ENCODE results near the gene DNAAF2.

Gene DNAAF2

GRCh38 chr14:49582113-49582977, 52.7 kb downstream of the DNAAF2 start:
- ChIA-PET POLR2A (interaction anchor here (0.6 kb wide), 1 partner anchor 563 kb away, joined by 3 read pairs; no protein-coding TSS in a partner anchor), CTCF (no interaction called here)
- peaks cover 29 to 36% of the 10 kb centered on the region in 2 experiments for H3K36me3 ChIP-seq (ENCODE audit: control insufficient read depth in 2 of 2, insufficient read depth in 1 of 2, low read length in 2 of 2)
- H3K4me3 ChIP-seq (ENCODE audit: low read depth, low read length), result no peak overlapping the region
- H3K4me1 ChIP-seq (ENCODE audit: control insufficient read depth, insufficient read depth, low read length), result peaks cover 11% of the 10 kb centered on the region
- TF ChIP-seq ZBTB17 (tag by site-specific recombination; IDR thresholded peaks at IDR 0.05), result no peak
- no peak for TF ChIP-seq ZNF2 (tag by site-specific recombination; IDR thresholded peaks at IDR 0.05)
- no peak for TF ChIP-seq SP2 (tag by site-specific recombination; IDR thresholded peaks at IDR 0.05)
- no peak for TF ChIP-seq ZNF221 (tag by site-specific recombination; IDR thresholded peaks at IDR 0.05; ENCODE audit: borderline replicate concordance)
- TF ChIP-seq SCRT2 (tag by site-specific recombination; IDR thresholded peaks at IDR 0.05), result 0 out of 2 replicates have a peak, but pooled peaks have one; percentile 33
- no peaks in the 10 kb centered on the region for H3K9me3 ChIP-seq (ENCODE audit: control insufficient read depth, insufficient read depth, low read depth, low read length)
- H3K27ac ChIP-seq (ENCODE audit: extremely low read depth, low read depth, low read length), result no peak overlapping the region

- TF ChIP-seq ZNF544 (tag by site-specific recombination; IDR thresholded peaks at IDR 0.05) (no peak), ZBTB6 (tag by site-specific recombination; IDR thresholded peaks at IDR 0.05) (peak; percentile 67; the same call in 1 of the 2 replicates)
- CTCF ChIA-PET, result no interaction called here
- Histone ChIP-seq H3K9me3 (ENCODE audit: control insufficient read depth, insufficient read depth, low read depth, low read length) (no peaks in the 10 kb centered on the region), H3K36me3 (ENCODE audit: control insufficient read depth in 2 of 2, insufficient read depth in 1 of 2, low read length in 2 of 2) (peaks cover 34 to 45% of the 10 kb centered on the region in 2 experiments), H3K4me3 (ENCODE audit: low read depth, low read length) (no peak overlapping the region), H3K4me1 (ENCODE audit: control insufficient read depth, insufficient read depth, low read length) (peaks cover 11% of the 10 kb centered on the region), H3K27ac (ENCODE audit: extremely low read depth, low read depth, low read length) (no peak overlapping the region)
- POLR2A ChIA-PET, result interaction anchor here (0.6 kb wide), 2 partner anchors 12 to 562 kb away, joined by 3 read pairs; no protein-coding TSS in a partner anchor
Observed at GRCh38 chr14:49581209-49582112, 53.6 kb downstream of the DNAAF2 start.

- ChIA-PET POLR2A (no interaction called here), CTCF (interaction anchor here (1.2 to 1.6 kb wide), 2 partner anchors 29 to 118 kb away, joined by 3 to 4 read pairs; no protein-coding TSS in a partner anchor)
- no peak overlapping the region for H3K4me3 ChIP-seq (ENCODE audit: low read depth, low read length)
- no peak overlapping the region for H3K27ac ChIP-seq (ENCODE audit: extremely low read depth, low read depth, low read length)
- no peaks in the 10 kb centered on the region for H3K9me3 ChIP-seq (ENCODE audit: control insufficient read depth, insufficient read depth, low read depth, low read length)
- H3K36me3 ChIP-seq (ENCODE audit: control insufficient read depth in 2 of 2, insufficient read depth in 1 of 2, low read length in 2 of 2), result peaks cover 35 to 56% of the 10 kb centered on the region in 2 experiments
- no peak for TF ChIP-seq KLF8 (tag by site-specific recombination; IDR thresholded peaks at IDR 0.05)
- no peak for TF ChIP-seq ELK4 (IDR thresholded peaks at IDR 0.05; ENCODE audit: borderline replicate concordance, low read depth, low read length)
- peaks cover 11% of the 10 kb centered on the region for H3K4me1 ChIP-seq (ENCODE audit: control insufficient read depth, insufficient read depth, low read length)
Observed at GRCh38 chr14:49579841-49580240, 55.2 kb downstream of the DNAAF2 start.

- Histone ChIP-seq H3K4me3 (ENCODE audit: low read depth, low read length) (no peak overlapping the region), H3K36me3 (ENCODE audit: control insufficient read depth in 2 of 2, insufficient read depth in 1 of 2, low read length in 2 of 2) (peaks cover 18 to 49% of the 10 kb centered on the region in 2 experiments), H3K27ac (ENCODE audit: extremely low read depth, low read depth, low read length) (no peak overlapping the region), H3K4me1 (ENCODE audit: control insufficient read depth, insufficient read depth, low read length) (peaks cover 3% of the 10 kb centered on the region; the same call in 1 of the 2 replicates), H3K9me3 (ENCODE audit: control insufficient read depth, insufficient read depth, low read depth, low read length) (no peaks in the 10 kb centered on the region)
- CTCF ChIA-PET, result no interaction called here
- POLR2A ChIA-PET, result interaction anchor here (0.7 kb wide), 1 partner anchor 380 kb away, joined by 3 read pairs; no protein-coding TSS in a partner anchor
- no peak for TF ChIP-seq ZNF175 (tag by site-specific recombination; IDR thresholded peaks at IDR 0.05)
- no peak for TF ChIP-seq ZNF10 (tag by site-specific recombination; IDR thresholded peaks at IDR 0.05)
- no peak for TF ChIP-seq WT1 (tag by site-specific recombination; IDR thresholded peaks at IDR 0.05)
- no peak for TF ChIP-seq ZNF391 (tag by site-specific recombination; IDR thresholded peaks at IDR 0.05; ENCODE audit: borderline replicate concordance, low read depth)
- TF ChIP-seq ZNF621 (tag by site-specific recombination; IDR thresholded peaks at IDR 0.05), result no peak
- no peak for TF ChIP-seq GLIS2 (tag by site-specific recombination; IDR thresholded peaks at IDR 0.05)
- no peak for TF ChIP-seq PRDM6 (tag by site-specific recombination; IDR thresholded peaks at IDR 0.05)
- no peak for TF ChIP-seq ZNF654 (tag by site-specific recombination; IDR thresholded peaks at IDR 0.05; ENCODE audit: low read depth)
- no peak for TF ChIP-seq ZNF324 (tag by site-specific recombination; IDR thresholded peaks at IDR 0.05)
- no peak for TF ChIP-seq TRIM28 (IDR thresholded peaks at IDR 0.05; ENCODE audit: borderline replicate concordance, low read length)
Observed at GRCh38 chr14:49578141-49578540, 56.9 kb downstream of the DNAAF2 start.
